Measurements from ENCODE around the gene ATP1B1.

ATP1B1 gene

DNA sequence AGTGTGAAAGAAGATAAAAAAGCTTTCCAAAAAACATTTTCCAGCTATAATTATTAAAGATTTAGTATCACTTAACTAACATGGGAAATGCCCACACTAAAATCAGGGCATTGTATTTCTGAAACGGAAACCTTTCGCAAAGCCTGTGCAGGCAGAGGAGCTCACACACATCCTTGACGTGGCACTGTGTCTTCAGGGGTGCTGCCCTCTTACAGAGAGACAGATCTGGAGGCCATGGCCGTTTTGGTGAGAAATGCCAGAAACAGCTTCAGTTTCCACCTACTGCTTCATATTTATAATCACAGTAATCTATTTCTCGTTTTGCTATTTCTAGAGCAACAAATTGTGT lies 26.7 kb downstream of the ATP1B1 start:
- Mint-ChIP-seq H3K4me1 (ENCODE audit: low read depth) (peaks cover 6% of the 10 kb centered on the region), H3K27ac (no peak overlapping the region), H3K4me3 (no peak overlapping the region), H3K27me3 (ENCODE audit: low read depth) (no peaks in the 10 kb centered on the region), H3K9me3 (no peaks in the 10 kb centered on the region), H3K36me3 (ENCODE audit: low read depth) (peaks cover 8% of the 10 kb centered on the region)

DNA sequence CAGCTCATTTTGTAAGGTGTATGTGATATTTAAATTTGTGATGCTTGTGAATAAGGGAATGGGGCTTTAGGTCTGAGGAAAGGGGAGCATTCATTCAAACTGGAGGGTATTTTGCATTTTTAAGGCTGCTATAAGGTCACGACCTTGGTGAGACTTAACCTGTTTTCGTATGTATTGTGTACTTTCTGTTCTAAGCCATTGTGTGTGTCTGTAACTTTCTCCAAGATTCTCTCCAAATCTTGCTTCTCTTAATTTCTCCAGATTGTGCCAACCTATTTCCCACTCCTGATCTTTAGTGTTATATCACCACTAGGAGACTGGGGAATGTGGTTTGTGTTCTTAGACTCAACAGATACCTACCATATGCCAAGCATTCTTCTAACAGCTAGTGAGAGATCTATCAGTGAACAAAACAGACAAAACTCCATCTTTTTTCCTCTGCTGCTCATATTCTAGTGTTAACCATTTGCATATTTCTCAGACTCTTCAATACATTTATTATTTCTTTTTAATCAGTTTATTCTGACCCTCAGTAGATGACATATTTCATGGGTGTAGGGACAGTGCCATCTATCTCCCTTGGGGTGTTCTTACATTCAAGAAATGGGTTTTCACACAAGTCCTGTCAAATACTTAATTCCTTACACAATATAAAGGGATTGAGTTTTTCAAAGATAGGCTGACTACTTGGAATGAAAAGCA lies 27.5 kb downstream of the ATP1B1 start:
- Mint-ChIP-seq H3K9me3 (no peaks in the 10 kb centered on the region), H3K36me3 (ENCODE audit: low read depth) (peaks cover 10% of the 10 kb centered on the region), H3K27me3 (ENCODE audit: low read depth) (no peaks in the 10 kb centered on the region), H3K4me3 (no peak overlapping the region), H3K4me1 (ENCODE audit: low read depth) (peaks cover 10% of the 10 kb centered on the region), H3K27ac (no peak overlapping the region)

DNA sequence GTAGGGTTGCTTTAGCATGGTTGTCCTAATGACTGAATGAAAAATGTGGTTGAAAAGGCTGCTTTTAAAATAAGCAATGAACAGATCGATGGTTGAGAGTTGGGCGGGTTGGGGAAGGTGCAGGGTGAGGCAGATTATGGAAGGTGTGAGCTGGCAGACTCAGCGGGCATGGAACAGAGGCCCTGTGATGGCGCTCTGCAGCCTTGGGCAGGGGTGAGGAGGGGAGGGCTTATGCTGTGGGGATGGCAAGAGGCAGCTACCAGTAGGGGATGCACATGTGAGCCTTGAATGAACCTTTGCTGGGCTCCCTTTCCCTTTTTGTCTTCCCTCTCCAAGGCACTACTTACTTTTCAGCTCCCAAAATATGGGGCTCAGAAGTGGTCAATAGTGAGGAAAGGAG lies 30.9 kb downstream of the ATP1B1 start:
- H3K4me1 Mint-ChIP-seq (ENCODE audit: low read depth), result peaks cover 12% of the 10 kb centered on the region
- no peak overlapping the region for H3K27ac Mint-ChIP-seq
- H3K27me3 Mint-ChIP-seq (ENCODE audit: low read depth), result no peaks in the 10 kb centered on the region
- H3K9me3 Mint-ChIP-seq, result no peaks in the 10 kb centered on the region
- peaks cover 3% of the 10 kb centered on the region for H3K36me3 Mint-ChIP-seq (ENCODE audit: low read depth)
- H3K4me3 Mint-ChIP-seq, result no peak overlapping the region

DNA sequence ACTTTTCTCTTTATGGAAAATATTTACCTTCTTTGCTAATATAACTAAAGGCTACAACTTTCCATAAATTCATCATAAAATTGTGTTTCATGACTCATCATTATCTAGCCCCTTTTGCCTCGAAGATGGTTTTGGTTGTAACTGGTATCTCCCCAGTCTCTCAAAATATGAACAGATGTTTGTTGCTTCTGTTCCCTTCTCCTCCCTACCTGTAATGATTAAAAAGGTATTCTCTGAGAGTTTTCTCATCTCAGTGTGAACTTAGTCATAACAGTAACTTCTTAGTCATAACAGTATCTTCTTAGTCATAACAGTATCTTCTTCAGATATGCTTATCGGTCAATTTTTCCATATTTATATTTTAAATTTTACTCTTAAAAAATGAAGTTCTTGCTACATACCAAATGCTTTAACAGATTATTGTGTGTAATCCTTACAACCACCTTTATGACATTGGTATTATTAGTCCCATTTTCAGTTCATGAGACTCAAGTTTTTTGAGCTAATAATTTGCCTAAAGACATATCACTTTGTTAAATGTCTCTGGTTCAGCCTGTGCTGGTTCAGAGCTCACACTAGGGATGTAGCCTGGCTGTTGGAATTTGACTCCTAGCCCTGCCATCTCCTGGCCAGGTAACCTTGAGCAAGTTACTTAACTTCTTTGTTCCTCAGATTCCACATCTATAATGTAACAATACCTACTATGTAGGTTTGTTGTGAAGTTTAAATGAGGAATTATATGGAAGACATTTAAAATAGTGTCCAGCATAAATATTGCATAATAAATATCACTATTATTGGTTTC lies 32.6 kb downstream of the ATP1B1 start:
- Mint-ChIP-seq H3K27me3 (ENCODE audit: low read depth) (no peaks in the 10 kb centered on the region), H3K4me3 (no peak overlapping the region), H3K4me1 (ENCODE audit: low read depth) (peaks cover 7% of the 10 kb centered on the region), H3K9me3 (no peaks in the 10 kb centered on the region), H3K36me3 (ENCODE audit: low read depth) (peaks cover 3% of the 10 kb centered on the region), H3K27ac (peak overlapping the region; percentile 36)

DNA sequence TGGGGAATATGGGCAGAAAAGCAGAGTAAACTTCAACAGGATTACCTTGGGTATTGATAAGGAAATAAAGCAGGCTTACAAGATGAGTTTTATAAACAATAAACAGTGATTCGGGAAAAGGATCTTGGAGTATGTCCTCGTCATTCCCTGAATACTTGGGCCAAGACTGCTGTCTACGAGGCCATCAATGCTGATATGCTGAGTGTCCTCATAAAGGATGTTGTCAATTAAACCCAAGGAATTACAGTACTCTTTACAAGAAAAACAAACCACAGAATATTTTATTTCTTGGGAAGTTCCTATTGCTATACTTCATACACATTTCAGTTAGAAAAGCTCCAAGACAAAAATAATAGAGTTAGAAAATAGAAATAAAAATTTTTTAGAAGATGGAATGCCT lies 34.9 kb downstream of the ATP1B1 start:
- peaks cover 3% of the 10 kb centered on the region for H3K36me3 Mint-ChIP-seq (ENCODE audit: low read depth)
- no peaks in the 10 kb centered on the region for H3K27me3 Mint-ChIP-seq (ENCODE audit: low read depth)
- no peaks in the 10 kb centered on the region for H3K9me3 Mint-ChIP-seq
- peaks cover 7% of the 10 kb centered on the region for H3K4me1 Mint-ChIP-seq (ENCODE audit: low read depth)
- no peak overlapping the region for H3K4me3 Mint-ChIP-seq
- no peak overlapping the region for H3K27ac Mint-ChIP-seq

DNA sequence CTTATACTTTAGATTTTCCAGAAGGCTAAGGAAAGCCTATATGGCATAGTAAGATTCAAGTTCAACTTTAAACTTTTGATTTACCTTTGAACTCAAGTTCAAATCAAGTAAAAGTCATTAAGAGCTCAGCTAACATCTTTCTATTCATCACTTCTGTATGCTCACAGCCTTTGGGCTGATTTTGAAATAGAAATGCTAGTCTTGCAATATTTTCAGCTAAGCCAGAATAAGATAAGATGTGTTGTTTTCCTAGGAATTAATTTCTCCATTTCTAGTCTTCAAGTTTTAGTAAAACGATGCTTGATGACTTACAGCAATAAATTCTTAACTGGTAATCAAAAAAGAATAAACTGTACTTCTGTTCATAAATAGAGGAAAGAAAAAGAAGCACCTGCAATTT lies 35.6 kb downstream of the ATP1B1 start:
- Mint-ChIP-seq H3K4me3 (no peak overlapping the region), H3K36me3 (ENCODE audit: low read depth) (peaks cover 3% of the 10 kb centered on the region), H3K27ac (no peak overlapping the region), H3K9me3 (no peaks in the 10 kb centered on the region), H3K27me3 (ENCODE audit: low read depth) (no peaks in the 10 kb centered on the region), H3K4me1 (ENCODE audit: low read depth) (peaks cover 7% of the 10 kb centered on the region)

DNA sequence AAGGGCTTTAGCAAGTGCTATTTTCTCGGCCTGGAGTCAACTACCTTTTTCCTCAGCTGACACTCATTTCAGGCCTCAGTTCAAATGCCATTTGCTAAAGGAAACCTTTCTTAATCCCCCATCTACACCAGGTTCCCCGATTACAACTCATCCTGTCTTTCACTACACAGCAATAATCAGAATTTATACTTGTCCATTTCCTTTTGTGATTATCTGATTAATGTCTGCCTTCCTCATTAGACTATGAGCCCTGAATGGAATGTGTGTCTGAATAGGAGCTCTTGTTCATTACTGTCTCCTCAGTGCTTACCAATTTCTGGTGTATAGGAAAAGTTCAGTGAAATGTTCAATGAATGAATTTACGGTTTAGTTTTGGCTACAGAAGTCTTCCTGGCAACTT lies 36.9 kb downstream of the ATP1B1 start:
- no peaks in the 10 kb centered on the region for H3K9me3 Mint-ChIP-seq
- no peak overlapping the region for H3K27ac Mint-ChIP-seq
- H3K4me1 Mint-ChIP-seq (ENCODE audit: low read depth), result peaks cover 6% of the 10 kb centered on the region
- H3K36me3 Mint-ChIP-seq (ENCODE audit: low read depth), result peaks cover 3% of the 10 kb centered on the region
- no peak overlapping the region for H3K4me3 Mint-ChIP-seq
- H3K27me3 Mint-ChIP-seq (ENCODE audit: low read depth), result no peaks in the 10 kb centered on the region

DNA sequence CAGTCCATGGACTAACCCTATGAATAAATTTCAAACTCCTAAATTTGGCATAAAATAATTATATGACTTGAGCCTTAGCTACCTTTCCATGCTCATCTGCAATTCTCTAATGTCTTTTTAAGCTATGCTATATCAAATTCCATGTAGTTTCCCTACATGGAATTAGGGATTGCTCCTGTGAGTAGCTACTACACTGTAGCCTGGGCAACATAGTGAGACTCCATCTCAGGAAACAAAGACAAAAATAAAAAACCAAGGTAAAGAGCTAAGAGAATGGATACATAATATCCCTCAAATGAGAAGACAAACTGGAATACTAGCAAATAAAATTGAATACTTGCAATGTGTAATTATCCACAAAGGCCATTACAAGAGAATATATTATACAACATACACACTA lies 37.5 kb downstream of the ATP1B1 start:
- no peak overlapping the region for H3K27ac Mint-ChIP-seq
- no peak overlapping the region for H3K4me3 Mint-ChIP-seq

DNA sequence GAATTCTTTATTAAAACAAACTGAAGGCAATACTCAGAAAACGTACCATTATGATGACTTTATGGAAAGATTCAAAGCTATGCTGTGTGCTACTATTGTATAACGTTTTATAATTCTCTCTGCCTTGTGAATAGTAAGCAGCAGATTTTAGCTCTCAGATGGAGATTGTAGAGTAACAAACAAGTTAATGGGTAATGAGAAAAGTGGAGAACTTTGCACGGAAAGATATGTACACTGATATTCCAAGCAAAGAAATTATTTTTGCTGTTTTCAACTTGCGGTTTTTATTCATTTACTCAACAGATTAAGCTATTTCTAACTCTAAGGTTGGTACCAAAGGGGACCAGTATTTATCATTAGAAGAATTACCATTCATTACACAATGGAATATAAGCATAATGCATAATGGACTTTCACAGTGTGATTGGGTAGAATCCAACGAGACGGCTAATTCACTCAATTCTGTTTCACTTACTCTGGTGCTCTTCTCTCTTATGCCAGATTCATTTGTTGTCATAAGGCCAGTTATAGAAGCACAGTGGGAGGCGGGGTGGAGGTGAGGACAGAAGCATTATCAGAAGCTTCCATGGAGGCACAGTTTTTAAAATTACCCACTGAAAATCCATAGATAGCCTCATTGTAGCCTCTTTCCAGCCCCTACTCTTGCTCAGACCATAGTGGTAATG lies 38.6 kb downstream of the ATP1B1 start:
- no peaks in the 10 kb centered on the region for H3K36me3 Mint-ChIP-seq (ENCODE audit: low read depth)
- H3K9me3 Mint-ChIP-seq, result no peaks in the 10 kb centered on the region
- no peak overlapping the region for H3K27ac Mint-ChIP-seq
- H3K4me1 Mint-ChIP-seq (ENCODE audit: low read depth), result no peaks in the 10 kb centered on the region
- no peak overlapping the region for H3K4me3 Mint-ChIP-seq
- H3K27me3 Mint-ChIP-seq (ENCODE audit: low read depth), result no peaks in the 10 kb centered on the region

More for the DNA sequence above, 37.5 kb downstream of the ATP1B1 start:
- no peaks in the 10 kb centered on the region for H3K9me3 Mint-ChIP-seq
- peaks cover 2% of the 10 kb centered on the region for H3K4me1 Mint-ChIP-seq (ENCODE audit: low read depth)
- no peaks in the 10 kb centered on the region for H3K36me3 Mint-ChIP-seq (ENCODE audit: low read depth)
- no peaks in the 10 kb centered on the region for H3K27me3 Mint-ChIP-seq (ENCODE audit: low read depth)

DNA sequence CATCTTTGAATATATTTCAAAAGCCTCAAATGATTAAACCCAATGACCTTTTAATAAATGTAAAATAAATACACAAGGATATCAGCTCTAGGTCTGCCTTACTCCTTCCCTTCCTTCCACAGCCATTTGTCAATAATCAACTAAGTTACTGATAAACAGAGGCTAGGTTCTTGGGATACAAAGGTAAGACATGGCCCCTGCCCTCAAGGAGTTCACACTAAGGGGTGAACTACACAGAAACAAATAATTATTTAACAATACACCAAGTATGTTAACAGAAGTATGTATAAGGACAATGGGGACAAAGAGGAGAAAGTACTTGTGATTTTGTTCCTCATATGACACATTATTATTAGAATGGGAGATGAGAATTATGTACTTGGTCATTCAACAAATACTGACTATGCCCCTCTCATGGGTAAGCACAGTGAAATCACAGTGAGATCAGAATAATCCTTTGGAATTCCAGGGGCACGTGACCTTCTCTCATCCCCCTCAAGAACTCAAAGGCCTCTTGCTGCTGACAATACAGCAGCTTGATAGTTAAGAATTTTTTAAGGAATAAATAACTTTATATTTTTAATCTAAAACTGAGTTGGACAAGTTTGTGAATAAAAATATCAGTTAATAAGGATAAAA lies 40.2 kb downstream of the ATP1B1 start:
- Mint-ChIP-seq H3K4me3 (no peak overlapping the region), H3K4me1 (ENCODE audit: low read depth) (no peaks in the 10 kb centered on the region), H3K27ac (no peak overlapping the region)

DNA sequence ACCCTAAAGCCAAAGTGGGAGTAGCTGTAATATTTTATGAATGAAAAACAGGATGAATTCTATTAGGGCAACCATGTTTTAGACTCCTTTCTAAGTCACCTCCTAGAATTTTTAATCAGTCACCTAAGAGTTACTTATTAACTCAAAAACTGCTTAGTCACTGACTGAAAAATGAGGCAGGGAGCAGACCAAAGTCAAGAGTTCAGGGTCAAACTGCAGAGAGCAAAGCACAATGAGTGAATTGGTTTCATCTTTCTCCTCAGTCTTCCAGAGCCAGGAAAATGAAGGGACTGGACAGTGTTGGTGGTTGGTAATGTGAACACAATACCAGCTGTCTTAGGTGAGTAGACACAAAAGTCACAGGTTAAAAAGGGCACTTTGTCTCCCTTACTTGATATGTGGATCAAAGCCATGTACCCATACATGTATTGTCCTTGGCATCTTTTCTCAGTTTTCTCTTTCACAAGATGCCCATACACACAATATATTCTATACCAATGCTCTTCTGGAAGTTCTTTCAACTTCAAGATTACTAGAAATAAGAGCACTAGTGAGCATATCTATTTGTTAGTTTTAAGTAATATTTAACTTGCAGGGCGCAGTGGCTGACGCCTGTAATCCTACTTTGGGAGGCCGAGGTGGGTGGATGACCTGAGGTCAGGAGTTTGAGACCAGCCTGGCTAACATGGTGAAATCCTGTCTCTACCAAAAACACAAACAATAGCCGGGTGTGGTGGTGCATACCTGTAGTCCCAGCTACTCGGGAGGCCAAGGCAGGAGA lies 42.2 kb downstream of the ATP1B1 start:
- Mint-ChIP-seq H3K27me3 (ENCODE audit: low read depth) (no peaks in the 10 kb centered on the region), H3K36me3 (ENCODE audit: low read depth) (no peaks in the 10 kb centered on the region), H3K4me1 (ENCODE audit: low read depth) (no peaks in the 10 kb centered on the region), H3K9me3 (no peaks in the 10 kb centered on the region), H3K27ac (no peak overlapping the region), H3K4me3 (no peak overlapping the region)

More for the DNA sequence above, 40.2 kb downstream of the ATP1B1 start:
- no peaks in the 10 kb centered on the region for H3K9me3 Mint-ChIP-seq
- no peaks in the 10 kb centered on the region for H3K27me3 Mint-ChIP-seq (ENCODE audit: low read depth)
- no peaks in the 10 kb centered on the region for H3K36me3 Mint-ChIP-seq (ENCODE audit: low read depth)

DNA sequence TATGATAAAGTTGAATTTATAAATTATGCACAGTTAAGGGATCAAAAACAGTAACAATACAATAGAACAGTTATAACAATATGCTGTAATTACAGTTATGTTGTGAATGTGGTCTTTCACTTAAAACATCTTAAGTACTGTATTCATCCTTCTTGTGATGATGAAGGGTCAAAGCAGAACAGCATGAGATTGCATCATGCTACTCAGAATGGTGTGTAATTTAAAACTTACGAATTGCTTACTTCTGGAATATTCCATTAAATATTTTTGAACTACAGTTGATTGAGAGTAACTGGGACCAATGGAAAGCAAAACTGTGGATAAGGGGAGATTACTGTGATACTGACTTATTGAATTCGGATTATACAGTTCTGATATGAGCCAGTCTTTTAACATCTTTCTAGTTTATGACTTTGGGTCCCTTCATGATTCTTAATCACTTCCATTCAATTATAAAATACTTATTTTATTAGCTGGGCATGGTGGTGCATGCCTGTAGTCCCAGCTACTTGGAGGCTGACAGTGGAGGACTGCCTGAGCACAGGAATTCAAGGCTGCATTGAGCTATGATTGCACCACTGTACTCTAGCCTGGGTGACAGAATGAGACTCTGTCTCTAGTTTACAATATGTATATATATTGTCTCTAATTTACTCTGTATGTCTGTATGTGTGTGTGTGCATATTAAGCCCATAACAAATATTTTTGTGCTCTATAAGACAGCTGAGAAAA lies 43.2 kb downstream of the ATP1B1 start:
- no peak overlapping the region for H3K4me3 Mint-ChIP-seq
- no peaks in the 10 kb centered on the region for H3K36me3 Mint-ChIP-seq (ENCODE audit: low read depth)
- no peak overlapping the region for H3K27ac Mint-ChIP-seq
- no peaks in the 10 kb centered on the region for H3K4me1 Mint-ChIP-seq (ENCODE audit: low read depth)
- H3K9me3 Mint-ChIP-seq, result no peaks in the 10 kb centered on the region
- no peaks in the 10 kb centered on the region for H3K27me3 Mint-ChIP-seq (ENCODE audit: low read depth)

DNA sequence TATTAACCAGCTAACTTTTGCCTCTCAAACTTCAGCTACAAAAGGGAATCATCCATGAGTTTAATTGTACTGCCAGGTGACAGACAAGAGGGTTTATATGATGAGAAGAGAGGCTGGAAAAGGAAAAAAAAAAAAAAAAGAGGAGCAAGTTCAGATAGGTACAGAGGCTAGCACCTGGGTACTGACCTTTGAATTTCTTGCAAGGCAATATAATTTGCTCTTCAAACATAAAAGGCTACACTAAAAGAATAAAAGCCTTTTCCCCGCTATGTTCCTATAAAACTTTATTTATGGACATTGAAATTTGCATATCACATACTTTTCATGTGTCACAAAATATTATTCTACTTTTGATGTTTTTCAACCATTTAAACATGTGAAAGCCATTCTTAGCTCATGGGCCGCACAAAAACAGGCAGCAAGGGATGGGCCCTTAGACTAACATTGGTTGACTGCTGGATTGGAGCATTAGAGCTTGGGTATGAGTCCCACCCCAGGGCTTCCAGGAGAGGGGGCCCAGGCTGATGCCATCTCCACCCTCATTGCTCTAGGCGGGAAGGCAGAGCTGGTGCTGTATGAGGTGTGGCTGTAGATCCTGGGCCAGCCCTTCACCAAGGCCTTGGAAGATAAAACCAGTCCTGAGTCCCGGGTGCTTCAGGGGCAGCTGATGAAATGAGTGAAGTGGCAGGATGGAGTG lies 44.3 kb downstream of the ATP1B1 start:
- no peaks in the 10 kb centered on the region for H3K36me3 Mint-ChIP-seq (ENCODE audit: low read depth)
- H3K9me3 Mint-ChIP-seq, result no peaks in the 10 kb centered on the region
- H3K4me1 Mint-ChIP-seq (ENCODE audit: low read depth), result no peaks in the 10 kb centered on the region
- H3K4me3 Mint-ChIP-seq, result no peak overlapping the region
- H3K27ac Mint-ChIP-seq, result no peak overlapping the region
- no peaks in the 10 kb centered on the region for H3K27me3 Mint-ChIP-seq (ENCODE audit: low read depth)

All from T-helper 1 cell treated with Interleukin-12 subunit alpha and Interleukin-12 subunit beta and Interleukin-4 antibody, amounts not matched to agents 30 μg/mL and 1 μg/mL, for 36 hours (primary cell).